Activated CD4-positive, alpha-beta T cell treated with anti-CD3 and anti-CD28 coated beads, Interleukin-2, amount 50 U/mL, for 24 hours (primary cell): ENCODE results near the gene ACAP2.

ENCODE experiments used
- DNase-seq, 2 donors: peaks; one replicate each; pipeline ENCODE4 v3.0.0-alpha.2; 2020; ENCODE audit warnings: low read depth in 1 of 2, low spot score in 1 of 2

The ACAP2 gene

GRCh38 chr3:195261925-195262324 lies 180.9 kb downstream of the ACAP2 start:
- no peak for DNase-seq

DNA sequence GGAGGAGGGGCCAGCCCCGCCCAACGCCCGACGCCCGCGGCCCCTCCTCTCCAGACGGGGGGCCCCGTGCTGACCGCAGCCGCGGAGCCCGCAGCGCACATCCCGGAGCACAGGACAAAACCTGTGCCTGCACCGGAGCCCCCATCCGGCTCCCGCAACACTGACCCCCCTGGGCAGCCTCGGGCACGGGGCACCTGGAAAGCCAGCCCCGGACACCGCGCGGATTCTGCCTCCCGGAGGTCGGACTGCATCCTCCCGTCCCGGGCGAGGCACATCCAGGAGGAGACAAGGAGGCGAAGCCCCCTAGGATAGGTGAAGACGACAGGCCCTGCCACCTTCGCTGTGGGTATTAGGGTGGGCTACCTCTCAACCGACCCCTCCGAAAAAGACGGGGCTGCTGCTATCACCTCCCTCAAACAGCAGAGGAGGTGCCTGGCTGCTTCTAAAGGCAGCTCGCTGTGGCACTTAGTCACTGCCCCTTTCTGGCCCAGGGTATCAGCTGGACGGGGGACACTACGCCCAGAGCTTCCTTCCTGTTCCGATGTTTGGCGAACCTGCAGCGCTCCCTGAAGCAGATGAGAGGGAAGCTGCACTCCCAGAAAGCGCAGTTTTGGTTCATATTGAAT lies 182.4 kb downstream of the ACAP2 start:
- no peak for DNase-seq

DNA sequence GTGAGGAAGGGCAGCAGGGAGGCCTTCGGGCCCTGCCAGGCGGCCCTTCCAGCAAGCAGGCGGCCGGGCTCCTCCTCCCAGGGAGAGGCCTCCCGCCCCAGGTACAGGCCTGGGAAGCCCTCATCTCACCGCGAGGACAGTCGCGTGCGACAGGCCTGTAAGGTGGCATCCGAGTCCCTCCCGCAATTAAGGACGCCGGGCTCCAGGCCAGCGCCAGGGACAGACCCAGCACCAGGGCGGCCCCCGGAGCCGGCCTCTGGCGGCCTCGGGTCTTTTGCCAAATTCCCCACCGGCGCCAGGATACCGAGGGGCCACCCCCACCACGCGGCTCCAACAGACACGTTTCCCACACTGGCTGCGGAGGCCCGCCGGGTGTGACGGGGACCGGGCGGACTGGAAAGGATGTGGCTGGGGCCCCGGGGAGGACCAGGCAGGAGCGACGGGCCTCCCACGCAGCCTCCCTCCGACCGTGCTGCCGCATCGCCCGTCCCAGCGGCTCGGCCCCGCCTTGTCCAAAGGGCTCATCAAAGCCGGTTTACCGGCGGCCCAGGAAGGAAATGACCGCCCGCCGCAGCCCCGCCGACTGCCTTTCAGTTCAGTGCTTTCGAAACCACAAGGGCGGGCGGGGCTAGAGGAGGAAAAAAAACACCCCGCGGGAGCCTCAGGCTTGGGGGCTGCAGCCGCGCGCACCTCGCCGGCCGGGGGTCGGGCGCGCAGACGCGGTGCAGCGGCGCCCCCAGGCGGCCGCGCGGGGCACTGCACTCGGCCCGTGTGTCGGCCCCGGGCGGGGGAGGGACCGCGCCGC lies 183.1 kb downstream of the ACAP2 start:
- peak; percentile 72 to 78 for DNase-seq

DNA sequence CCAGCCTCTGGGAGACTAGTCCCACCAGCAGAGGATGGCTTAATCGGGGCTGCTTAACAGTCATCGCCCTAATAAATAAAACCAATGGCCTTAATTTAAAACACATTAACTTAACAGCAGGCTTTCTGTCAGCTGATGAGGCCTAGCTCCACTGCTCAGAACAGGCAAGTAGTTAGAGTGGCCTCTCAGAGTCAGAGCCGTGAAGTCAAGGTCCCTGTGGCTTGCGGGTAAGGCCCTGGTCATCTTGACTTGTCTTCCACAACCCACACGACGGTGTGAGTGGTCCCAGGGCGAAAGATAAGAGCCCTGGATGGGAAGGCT lies 183.7 kb downstream of the ACAP2 start:
- no peak for DNase-seq

DNA sequence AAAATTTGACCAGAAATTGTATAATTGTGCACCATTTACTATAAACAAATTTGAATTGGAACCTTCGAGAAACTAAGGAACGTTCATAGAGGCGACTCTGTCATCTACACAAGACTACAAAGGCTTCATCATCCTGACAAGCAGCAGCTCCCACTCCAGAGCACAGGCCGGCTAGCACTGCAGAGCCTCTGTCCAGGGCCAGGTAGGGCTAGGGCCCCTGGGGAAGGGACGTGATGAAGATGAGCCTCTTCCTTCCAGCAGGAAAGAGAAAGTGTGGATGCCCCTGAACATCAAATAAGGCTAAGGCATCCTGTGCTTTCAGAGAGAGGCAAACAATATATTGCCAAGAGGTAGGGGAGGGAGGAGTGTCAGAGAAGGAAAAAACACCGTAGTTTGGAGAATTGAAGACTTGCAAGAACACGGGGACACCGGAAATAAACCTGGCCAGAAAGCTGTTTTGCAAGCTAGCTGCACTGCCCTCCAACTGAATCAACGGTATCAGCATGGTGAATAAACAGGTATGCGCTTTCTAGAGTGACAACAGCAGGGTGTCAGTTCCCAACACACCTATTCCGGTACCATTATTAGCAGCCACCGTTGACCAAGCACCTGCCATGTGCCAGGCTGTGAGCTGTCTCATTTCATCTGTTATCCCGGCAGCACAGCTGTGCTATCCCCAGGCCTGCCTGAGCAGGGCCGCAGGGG lies 184.2 kb downstream of the ACAP2 start:
- no peak for DNase-seq

GRCh38 chr3:195257454-195258448 lies 185.1 kb downstream of the ACAP2 start:
- DNase-seq, result no peak

DNA sequence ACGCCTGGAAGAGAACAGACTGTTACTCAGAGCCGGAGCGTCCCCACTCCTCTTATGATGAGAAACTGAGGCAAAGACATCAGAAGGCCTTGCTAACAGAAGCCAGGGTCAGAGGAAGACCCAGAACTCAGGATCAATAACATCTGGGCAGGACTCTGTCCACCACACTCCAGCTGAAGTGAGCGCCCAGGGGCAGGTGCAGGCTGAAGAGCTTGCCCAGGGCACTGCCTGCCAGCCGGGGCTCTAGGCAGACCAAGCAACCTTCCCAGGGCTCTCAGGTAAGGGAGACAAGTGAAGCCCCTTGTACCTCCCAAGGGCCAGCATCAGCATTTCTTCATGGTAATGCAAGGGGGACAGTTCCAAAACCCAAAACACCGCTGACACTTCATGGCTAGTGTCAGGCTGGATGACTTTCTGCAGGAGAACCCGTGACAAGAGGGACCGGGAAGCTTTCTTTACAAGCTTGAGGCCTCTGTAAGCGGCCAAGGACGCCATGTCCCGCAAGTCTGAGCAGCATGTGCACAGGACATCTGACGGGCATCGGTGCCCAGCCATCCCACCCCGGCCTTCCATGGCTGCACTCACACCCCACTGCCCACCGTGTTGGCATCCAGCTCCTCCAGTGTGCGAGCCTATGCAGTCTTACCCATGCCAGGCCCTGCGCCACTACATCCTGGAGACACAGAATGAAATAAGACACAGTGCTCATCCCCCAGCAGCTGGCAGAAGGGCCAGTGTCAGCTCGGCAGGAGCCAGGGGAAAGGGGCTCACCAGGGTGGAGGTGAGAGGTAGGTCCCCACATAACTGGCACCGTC lies 186.0 kb downstream of the ACAP2 start:
- DNase-seq, result no peak

- no peak for DNase-seq
These were observed 187.0 kb downstream of the ACAP2 start for GRCh38 chr3:195255571-195256501.

DNA sequence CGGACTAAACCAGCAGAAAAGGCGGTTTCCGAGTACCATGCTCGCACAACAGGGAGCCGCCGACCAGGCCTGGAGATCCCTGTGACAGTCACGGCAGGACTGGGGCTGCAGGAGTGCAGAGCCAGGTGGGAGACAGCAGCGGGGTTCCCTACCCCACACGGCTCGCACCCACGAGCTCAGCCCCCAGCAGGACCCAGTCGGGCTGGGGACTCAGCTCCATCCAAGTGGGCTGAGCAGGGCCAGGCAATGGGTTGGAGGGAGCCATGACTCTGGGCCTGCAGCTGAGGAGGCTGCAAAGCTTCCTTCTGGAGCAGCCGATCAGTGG lies 187.7 kb downstream of the ACAP2 start:
- DNase-seq, result no peak

DNA sequence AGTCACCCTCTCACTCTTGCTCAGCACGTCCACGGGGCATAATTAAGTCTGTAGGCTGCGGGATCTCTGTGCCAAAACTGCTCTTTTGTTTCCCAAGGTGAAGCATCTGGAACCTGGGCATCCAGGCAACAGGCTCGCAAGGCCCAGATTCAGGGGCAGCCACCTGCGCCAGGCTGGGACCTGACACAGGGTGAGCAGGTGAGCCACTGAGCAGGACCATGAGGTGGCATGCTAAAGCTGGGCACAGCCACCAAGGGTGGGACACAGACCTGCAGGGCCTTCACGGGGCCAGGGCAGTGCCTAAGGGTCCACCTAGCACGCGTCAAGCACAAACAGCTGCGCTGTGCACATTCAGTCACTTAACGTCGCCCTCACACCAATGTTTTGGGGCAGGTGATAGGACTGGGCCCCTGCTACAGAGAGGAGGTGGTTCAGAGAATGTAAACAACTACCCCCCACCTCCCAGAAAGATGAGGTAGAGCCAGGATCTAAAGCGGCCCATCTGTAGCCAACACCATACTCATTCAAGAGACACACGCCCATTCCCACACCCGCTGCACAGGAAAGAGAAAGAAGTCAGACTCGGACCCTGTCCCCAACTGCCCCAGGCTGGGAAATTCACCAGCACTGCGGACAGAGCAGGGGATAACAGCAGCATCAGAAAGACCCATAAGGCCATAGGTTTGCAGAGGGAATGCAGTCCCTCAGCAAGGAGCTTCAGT lies 188.2 kb downstream of the ACAP2 start:
- no peak for DNase-seq

GRCh38 chr3:195253923-195254432 lies 188.8 kb downstream of the ACAP2 start:
- DNase-seq, result no peak

DNA sequence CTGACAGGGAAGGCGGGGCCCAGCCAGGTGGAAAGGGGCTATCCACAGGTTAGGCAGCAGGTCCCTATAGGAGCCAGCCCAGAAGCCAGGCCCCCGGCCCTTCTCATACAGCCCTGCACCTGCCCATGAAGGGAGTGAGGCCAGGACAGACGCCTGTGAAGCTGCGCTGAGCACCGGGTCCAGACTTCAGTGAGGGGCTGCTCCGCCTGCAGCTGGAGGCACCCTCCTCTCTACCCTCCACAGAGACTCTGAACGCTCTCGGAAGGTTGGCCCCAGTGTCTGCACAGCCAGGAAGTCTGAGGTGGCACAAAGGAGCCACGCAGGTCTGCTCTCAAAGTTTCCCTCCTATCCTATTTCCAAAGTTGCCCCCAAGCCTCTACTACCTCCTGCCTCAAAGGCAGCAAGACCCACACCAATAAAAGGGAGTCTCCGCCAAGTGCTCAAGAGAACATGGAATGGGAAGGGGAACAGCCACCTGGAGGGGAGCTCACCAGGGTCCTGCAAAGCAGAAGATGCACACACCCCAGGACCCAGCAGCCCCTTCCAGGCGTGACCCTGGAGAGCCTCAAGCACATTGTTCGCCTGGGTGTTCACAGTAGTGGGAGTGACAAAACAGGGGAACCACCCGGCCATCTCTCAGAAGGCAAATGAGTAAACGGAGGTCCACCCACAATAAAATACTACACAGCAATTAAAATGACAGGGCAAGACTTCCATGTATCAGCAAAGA lies 191.3 kb downstream of the ACAP2 start:
- DNase-seq, result no peak

DNA sequence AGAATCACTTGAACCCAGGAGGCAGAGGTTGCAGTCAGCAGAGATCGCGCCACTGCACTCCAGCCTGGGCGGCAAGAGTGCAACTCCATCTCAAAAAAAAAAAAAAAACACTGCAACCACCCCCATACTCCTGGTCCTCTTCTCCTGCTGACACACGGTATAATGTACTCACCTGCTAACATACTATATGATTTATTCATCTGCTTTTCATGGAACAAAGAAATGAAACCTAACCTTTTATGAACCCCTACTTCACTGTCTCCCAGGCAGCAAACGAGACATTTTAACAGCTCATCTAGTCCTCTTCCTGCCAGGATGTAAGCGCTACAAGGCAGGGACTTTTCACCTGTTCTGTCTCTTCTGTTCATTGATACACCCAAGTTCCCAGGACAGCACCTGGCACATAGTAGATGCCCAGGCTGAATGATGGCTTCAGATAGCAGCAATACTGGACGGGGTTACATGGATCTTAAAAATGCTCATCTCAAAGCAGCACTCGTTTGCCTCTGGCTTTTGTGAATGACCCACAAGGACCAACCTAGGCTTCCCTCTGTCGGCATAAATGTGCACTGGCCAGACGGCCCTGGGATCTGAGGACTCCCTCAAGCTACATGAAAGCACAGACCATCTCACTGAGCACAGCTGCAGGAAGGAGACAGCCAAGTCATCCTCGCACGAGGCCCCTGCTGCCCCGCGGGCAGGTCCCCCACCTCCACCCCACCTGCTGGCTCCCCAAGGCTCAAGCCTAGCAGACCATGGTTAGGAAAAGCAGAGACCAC lies 192.2 kb downstream of the ACAP2 start:
- DNase-seq, result no peak

- DNase-seq, result no peak
These were observed 192.9 kb downstream of the ACAP2 start for GRCh38 chr3:195249858-195250464.

- DNase-seq, result no peak
These were observed 193.6 kb downstream of the ACAP2 start for GRCh38 chr3:195249057-195249770.

DNA sequence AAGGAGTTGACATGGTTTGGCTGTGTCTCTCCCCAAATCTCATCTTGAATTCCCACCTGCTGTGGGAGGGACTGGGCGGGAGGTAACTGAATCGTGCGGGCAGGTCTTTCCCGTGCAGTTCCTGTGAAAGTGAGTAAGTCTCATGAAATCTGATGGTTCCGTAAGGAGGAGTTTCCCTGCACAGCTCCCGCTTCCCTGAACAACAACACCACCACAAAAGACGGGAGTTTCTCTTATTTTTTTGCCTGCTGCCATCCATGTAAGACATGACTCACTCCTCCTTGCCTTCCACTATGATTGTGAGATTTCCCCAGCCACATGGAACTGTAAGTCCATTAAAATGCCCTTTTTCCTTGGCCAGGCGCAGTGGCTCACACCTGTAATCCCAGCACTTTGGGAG lies 194.5 kb downstream of the ACAP2 start:
- DNase-seq, result no peak
